K562 (cell line): ENCODE data around the gene CENPP. TPM values are rescaled to one million over a fixed set of nuclear protein-coding genes. Genes with fewer than 3 reads are reported as not detected.

ENCODE experiments used
- ATAC-seq: fragments of 200-7000 bp; cut with Tn5 transposase; 3 replicates; pipeline ENCODE4 v1.9.1; 2020; ENCODE audit warnings: moderate library complexity
- BruUV-seq: library from RNA; stranded (reverse); fragments of 400-500 nt; replicated peaks from 2 replicates; lab custom pipeline; 2021; lab: Mats Ljungman, UMichigan
- CTCF ChIA-PET: fragments of 300-600 bp; formaldehyde crosslinking; extraction: SDS; loops from one replicate; lab custom pipeline; 2021; ENCODE audit warnings: low intra/inter-chr PET ratio; lab: Yijun Ruan, JAX
- POLR2A ChIA-PET: fragments of 300-600, 350-650 bp; sonication (Branson Sonifier 250); formaldehyde crosslinking; extraction: SDS; loops from one replicate; lab custom pipeline; 2021; ENCODE audit warnings: antibody characterized with exemption, inconsistent platforms; lab: Yijun Ruan, JAX
- DNase-seq, 4 experiments: peaks; one replicate each; pipeline versions ENCODE4 v3.0.0 to v3.0.0-alpha.2; 2011 to 2018; ENCODE audit warnings: low spot score in 3 of 4, mixed read lengths in 3 of 4; ENCODE audit errors: extremely low read depth in 1 of 4
- FAIRE-seq: peaks from 2 replicates; lab custom pipeline; 2011; peaks lifted over from hg19 to GRCh38; lab: Jason Lieb, UNC
- H2AFZ ChIP-seq: 2 replicates; pipeline ENCODE4 v1.6.0; 2011; ENCODE audit warnings: low read depth, low read length, control low read depth, inconsistent platforms
- H3K27ac ChIP-seq: fragments of 200-600 bp; 3 replicates; pipeline ENCODE4 v1.8.0; 2011; ENCODE audit warnings: low read depth, mild to moderate bottlenecking, control low read depth, inconsistent platforms, low read length, moderate library complexity, mixed read lengths; ENCODE audit errors: extremely low read depth
- H3K27me3 ChIP-seq, 2 experiments: fragments of 300-600 bp in 1 of 2; 2 replicates in 1 of 2; 3 replicates in 1 of 2; pipeline versions ENCODE4 v1.6.0 to v1.8.0; 2011; ENCODE audit warnings: inconsistent platforms in 2 of 2, low read length in 2 of 2, mild to moderate bottlenecking in 1 of 2, mixed read lengths in 1 of 2, moderate library complexity in 1 of 2; ENCODE audit not compliant: control insufficient read depth in 2 of 2, insufficient read depth in 2 of 2
- H3K36me3 ChIP-seq: fragments of 300-600 bp; 3 replicates; pipeline ENCODE4 v1.8.0; 2011; ENCODE audit warnings: mild to moderate bottlenecking, low read length, inconsistent platforms; ENCODE audit not compliant: control insufficient read depth, insufficient read depth
- H3K4me1 ChIP-seq, 2 experiments: fragments of 200-600 bp in 1 of 2; replicated peaks in 1 of 2; 2 replicates in 1 of 2; 3 replicates in 1 of 2; pipeline versions ENCODE4 v1.5.1 to v1.8.0; 2011; ENCODE audit warnings: inconsistent platforms in 2 of 2, low read length in 2 of 2, mild to moderate bottlenecking in 1 of 2, mixed read lengths in 1 of 2, moderate library complexity in 1 of 2; ENCODE audit not compliant: control insufficient read depth in 2 of 2, insufficient read depth in 2 of 2
- H3K4me2 ChIP-seq: 2 replicates; pipeline ENCODE4 v1.6.1; 2011; ENCODE audit warnings: low read length, control low read depth, inconsistent platforms, mixed read lengths; ENCODE audit not compliant: insufficient read depth
- H3K4me3 ChIP-seq: fragments of 200-600 bp; sonication (generic), shearing (Covaris generic); 2 replicates; pipeline ENCODE4 v1.5.1; 2016; ENCODE audit warnings: control low read depth, inconsistent platforms
- H3K79me2 ChIP-seq: fragments of 200-600 bp; 3 replicates; pipeline ENCODE4 v1.8.0; 2011; ENCODE audit warnings: low read length, inconsistent platforms; ENCODE audit not compliant: control insufficient read depth, insufficient read depth
- H3K9ac ChIP-seq, 2 experiments: 2 replicates each; pipeline versions ENCODE4 v1.6.0 to v1.6.1; 2011; ENCODE audit warnings: low read depth in 2 of 2, low read length in 2 of 2, control low read depth in 1 of 2, inconsistent platforms in 1 of 2, mild to moderate bottlenecking in 1 of 2, mixed read lengths in 1 of 2; ENCODE audit not compliant: insufficient read depth in 1 of 2
- H3K9me1 ChIP-seq: one replicate; pipeline ENCODE4 v1.6.0; 2011; ENCODE audit warnings: inconsistent platforms, mild to moderate bottlenecking, low read length, moderate library complexity; ENCODE audit not compliant: control insufficient read depth, insufficient read depth
- H3K9me3 ChIP-seq: replicated peaks from 2 replicates; pipeline ENCODE4 v1.5.1; 2011; ENCODE audit warnings: low read depth, low read length, inconsistent platforms; ENCODE audit not compliant: control insufficient read depth, insufficient read depth
- H4K20me1 ChIP-seq: replicated peaks from 2 replicates; pipeline ENCODE4 v1.6.1; 2011; ENCODE audit warnings: low read length, inconsistent platforms, mixed read lengths; ENCODE audit not compliant: control insufficient read depth, insufficient read depth
- BMI1 ChIP-seq: fragments of 150-350 bp; IDR thresholded peaks from 2 replicates; pipeline ENCODE4 v1.6.1; 2014; ENCODE audit warnings: low read length
- CEBPB ChIP-seq: fragments of 450-650 bp; IDR thresholded peaks from 2 replicates; pipeline ENCODE4 v1.6.1; 2016; ENCODE audit warnings: missing genetic modification characterization, missing compliant biosample characterization
- FOXK1 ChIP-seq: sonication (generic); formaldehyde crosslinking; IDR thresholded peaks from 2 replicates; pipeline ENCODE4 v1.8.0; 2022; ENCODE audit warnings: missing genetic modification reagents, mild to moderate bottlenecking, borderline replicate concordance
- HDAC3 ChIP-seq: fragments of 450-650 bp; IDR thresholded peaks from 2 replicates; pipeline ENCODE4 v1.6.1; 2018; ENCODE audit warnings: borderline replicate concordance, mild to moderate bottlenecking, moderate library complexity; ENCODE audit not compliant: partially characterized antibody
- MAFK ChIP-seq: IDR thresholded peaks from 2 replicates; pipeline ENCODE4 v1.6.1; 2011; ENCODE audit warnings: low read length, improper control_type of control experiment
- TCF3 ChIP-seq: sonication (generic); formaldehyde crosslinking; IDR thresholded peaks from 2 replicates; pipeline ENCODE4 v1.4.0; 2020; ENCODE audit warnings: mild to moderate bottlenecking, missing genetic modification reagents
- ZNF253 ChIP-seq: fragments of 250-450 bp; sonication (Bioruptor Pico); conservative IDR thresholded peaks from 2 replicates; pipeline ENCODE4 v1.6.1; 2021; ENCODE audit warnings: mild to moderate bottlenecking
- WGBS: fragments of 100-300 bp; shearing (Covaris generic); methylation state at CpG from one replicate; pipeline ENCODE4 v1.1.6; 2016; ENCODE audit warnings: low coverage, mixed read lengths; ENCODE audit not compliant: insufficient coverage; ENCODE audit errors: missing lambda C conversion rate; 5-methylcytosine and 5-hydroxymethylcytosine counted together
- in situ Hi-C: fragments of 300-500 bp; cut with MboI; formaldehyde crosslinking; loops from 4 replicates; pipeline ENCODE4 v1.15.0; 2018; ENCODE audit warnings: inconsistent platforms, mixed read lengths
- intact Hi-C: fragments of 100-400 bp; cut with micrococcal nuclease; formaldehyde crosslinking; loops from 2 replicates; pipeline ENCODE4 v1.14.2; 2022
- polyA plus RNA-seq, 8 experiments: library from polyadenylated mRNA; depleted of rRNA in 4 of 8; stranded (reverse) in 5 of 8; unstranded in 3 of 8; fragments of >200 nt; fragmentation: Nextera tagmentation in 2 of 8; fragmentation: Illumina TruSeq in 1 of 8; extraction: Ambion mirVana in 2 of 8; extraction: Trizol in 1 of 8; gene quantifications; 2 replicates each; pipeline versions ENCODE4 v1.2.1 to v1.2.3, GENCODE V29; 2011 to 2014; ENCODE audit warnings: inconsistent platforms in 1 of 8, missing spikeins in 1 of 8
- total RNA-seq, 7 experiments: library from RNA; depleted of rRNA in 6 of 7; stranded (reverse); fragments of >200 nt in 6 of 7; fragmentation: Illumina TruSeq in 2 of 7; extraction: Trizol in 2 of 7; gene quantifications; 2 replicates each; pipeline versions ENCODE4 v1.2.1 to v1.2.3, GENCODE V29; 2011 to 2021; ENCODE audit warnings: low replicate concordance in 1 of 7
- TF ChIP-seq, protein P1 (sequence below): fragments of 450-650 bp; IDR thresholded peaks from 2 replicates; pipeline ENCODE4 v1.6.1; 2016; ENCODE audit warnings: low read depth

CENPP gene
- total and polyA plus RNA-seq, 9 of the 15 experiments (the other 6 are each of a cell fraction or from before 2014, with no cell fraction given) = 8.0 to 28.5 (median 17.9) TPM

DNA sequence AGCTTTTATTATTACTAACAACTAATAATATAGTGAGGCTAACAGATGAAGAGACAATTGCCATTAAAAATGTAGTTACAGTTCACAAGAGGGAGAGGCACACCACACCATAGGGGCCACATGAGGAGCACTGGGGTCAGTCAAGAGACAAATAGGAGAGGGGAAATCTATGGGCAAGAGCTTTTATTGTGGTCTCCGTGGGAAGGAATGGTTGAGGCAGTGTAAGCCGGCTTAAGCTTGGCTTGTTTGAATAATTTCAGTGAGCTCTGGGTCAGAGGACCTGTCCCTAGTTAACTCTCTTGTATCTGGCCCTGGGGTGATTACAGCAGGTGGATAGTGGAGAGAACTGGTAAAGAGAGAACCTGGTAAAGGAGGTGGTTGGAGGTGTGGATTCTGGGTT lies 43.3 kb downstream of the CENPP start:
- BruUV-seq = no TSS peak
- in situ Hi-C loops = no loop called here
- H4K20me1 ChIP-seq = no peaks in the 10 kb centered on the region
- H3K9me3 ChIP-seq = no peaks in the 10 kb centered on the region
- no peak overlapping the region for H3K4me2 ChIP-seq
- no peaks in the 10 kb centered on the region for H3K4me1 ChIP-seq
- intact Hi-C loops = no loop called here
- no peaks in the 10 kb centered on the region for H3K79me2 ChIP-seq
- DNase-seq (no peak), FAIRE-seq (no peak), ATAC-seq (no peak)
- no peak overlapping the region for H3K4me3 ChIP-seq
- CTCF ChIA-PET = interaction anchor here (0.6 kb wide), 1 partner anchor 17 kb away, joined by 4 read pairs; no protein-coding TSS in a partner anchor
- WGBS = 4% methylated on average over 2 of the region's 2 CpGs
- H2AFZ ChIP-seq = no peak overlapping the region
- H3K9me1 ChIP-seq = no peaks in the 10 kb centered on the region
- H3K27ac ChIP-seq = no peak overlapping the region
- no peak overlapping the region for H3K9ac ChIP-seq
- H3K27me3 ChIP-seq = no peaks in the 10 kb centered on the region
- no peak for TF ChIP-seq CEBPB (tag)
- no peak for TF ChIP-seq ZNF253 (CRISPR knock-in tag)
- no peak for TF ChIP-seq FOXK1 (CRISPR knock-in tag)
- TF ChIP-seq BMI1 = no peak
- no peak for TF ChIP-seq MAFK
- TF ChIP-seq, protein P1, sequence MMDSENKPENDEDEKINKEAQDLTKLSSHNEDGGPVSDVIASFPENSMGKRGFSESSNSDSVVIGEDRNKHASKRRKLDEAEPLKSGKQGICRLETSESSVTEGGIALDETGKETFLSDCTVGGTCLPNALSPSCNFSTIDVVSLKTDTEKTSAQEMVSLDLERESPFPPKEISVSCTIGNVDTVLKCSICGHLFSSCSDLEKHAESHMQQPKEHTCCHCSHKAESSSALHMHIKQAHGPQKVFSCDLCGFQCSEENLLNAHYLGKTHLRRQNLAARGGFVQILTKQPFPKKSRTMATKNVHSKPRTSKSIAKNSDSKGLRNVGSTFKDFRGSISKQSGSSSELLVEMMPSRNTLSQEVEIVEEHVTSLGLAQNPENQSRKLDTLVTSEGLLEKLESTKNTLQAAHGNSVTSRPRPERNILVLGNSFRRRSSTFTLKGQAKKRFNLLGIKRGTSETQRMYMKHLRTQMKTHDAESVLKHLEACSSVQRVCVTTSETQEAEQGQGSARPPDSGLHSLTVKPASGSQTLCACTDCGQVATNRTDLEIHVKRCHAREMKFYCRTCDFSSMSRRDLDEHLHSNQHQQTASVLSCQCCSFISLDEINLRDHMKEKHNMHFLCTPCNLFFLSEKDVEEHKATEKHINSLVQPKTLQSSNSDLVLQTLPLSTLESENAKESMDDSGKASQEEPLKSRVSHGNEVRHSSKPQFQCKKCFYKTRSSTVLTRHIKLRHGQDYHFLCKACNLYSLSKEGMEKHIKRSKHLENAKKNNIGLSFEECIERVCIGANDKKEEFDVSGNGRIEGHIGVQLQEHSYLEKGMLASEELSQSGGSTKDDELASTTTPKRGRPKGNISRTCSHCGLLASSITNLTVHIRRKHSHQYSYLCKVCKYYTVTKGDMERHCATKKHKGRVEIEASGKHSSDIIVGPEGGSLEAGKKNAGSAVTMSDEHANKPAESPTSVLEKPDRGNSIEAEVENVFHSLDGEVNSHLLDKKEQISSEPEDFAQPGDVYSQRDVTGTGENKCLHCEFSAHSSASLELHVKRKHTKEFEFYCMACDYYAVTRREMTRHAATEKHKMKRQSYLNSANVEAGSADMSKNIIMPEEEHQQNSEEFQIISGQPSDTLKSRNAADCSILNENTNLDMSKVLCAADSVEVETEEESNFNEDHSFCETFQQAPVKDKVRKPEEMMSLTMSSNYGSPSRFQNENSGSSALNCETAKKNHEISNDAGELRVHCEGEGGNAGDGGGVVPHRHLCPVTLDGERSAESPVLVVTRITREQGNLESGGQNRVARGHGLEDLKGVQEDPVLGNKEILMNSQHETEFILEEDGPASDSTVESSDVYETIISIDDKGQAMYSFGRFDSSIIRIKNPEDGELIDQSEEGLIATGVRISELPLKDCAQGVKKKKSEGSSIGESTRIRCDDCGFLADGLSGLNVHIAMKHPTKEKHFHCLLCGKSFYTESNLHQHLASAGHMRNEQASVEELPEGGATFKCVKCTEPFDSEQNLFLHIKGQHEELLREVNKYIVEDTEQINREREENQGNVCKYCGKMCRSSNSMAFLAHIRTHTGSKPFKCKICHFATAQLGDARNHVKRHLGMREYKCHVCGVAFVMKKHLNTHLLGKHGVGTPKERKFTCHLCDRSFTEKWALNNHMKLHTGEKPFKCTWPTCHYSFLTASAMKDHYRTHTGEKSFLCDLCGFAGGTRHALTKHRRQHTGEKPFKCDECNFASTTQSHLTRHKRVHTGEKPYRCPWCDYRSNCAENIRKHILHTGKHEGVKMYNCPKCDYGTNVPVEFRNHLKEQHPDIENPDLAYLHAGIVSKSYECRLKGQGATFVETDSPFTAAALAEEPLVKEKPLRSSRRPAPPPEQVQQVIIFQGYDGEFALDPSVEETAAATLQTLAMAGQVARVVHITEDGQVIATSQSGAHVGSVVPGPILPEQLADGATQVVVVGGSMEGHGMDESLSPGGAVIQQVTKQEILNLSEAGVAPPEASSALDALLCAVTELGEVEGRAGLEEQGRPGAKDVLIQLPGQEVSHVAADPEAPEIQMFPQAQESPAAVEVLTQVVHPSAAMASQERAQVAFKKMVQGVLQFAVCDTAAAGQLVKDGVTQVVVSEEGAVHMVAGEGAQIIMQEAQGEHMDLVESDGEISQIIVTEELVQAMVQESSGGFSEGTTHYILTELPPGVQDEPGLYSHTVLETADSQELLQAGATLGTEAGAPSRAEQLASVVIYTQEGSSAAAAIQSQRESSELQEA = no peak
- TF ChIP-seq TCF3 (CRISPR knock-in tag) = no peak
- no peak for TF ChIP-seq HDAC3
- POLR2A ChIA-PET = interaction anchor here (1.3 kb wide), 1 partner anchor 8 kb away, joined by 6 read pairs; no protein-coding TSS in a partner anchor
- peaks cover 11% of the 10 kb centered on the region; the same call in 2 of the 3 replicates for H3K36me3 ChIP-seq
